Glomerular visceral epithelial cell (primary cell): ENCODE measurements around the gene CYP2A6.
"Not testable (repeated sequence)": the region's sequence is repeated elsewhere in the genome, so short reads cannot be mapped to it uniquely, and the experiment has no call there.

Experiments used
- DNase-seq: peaks from one replicate; pipeline ENCODE4 v3.0.0-alpha.2; 2016; ENCODE audit errors: extremely low spot score

CYP2A6 gene

DNA sequence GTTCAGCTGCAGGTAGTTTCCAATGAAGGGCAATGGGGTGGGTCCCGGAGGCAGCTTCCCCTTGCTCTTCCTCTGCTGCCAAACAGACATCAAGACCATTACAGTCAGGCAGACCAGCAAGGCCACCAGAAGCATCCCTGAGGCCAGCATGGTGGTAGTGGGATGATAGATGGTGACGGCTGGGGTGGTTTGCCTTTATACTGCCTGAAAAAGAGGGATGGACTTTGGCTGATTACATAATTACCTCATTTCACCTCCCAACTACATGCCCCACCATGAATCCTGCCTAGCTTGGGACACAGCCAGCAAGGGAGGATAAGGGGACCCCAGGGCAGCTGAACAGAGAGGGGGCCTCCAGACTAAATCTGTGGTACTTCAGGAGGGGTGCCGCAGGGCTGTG, at the start of gene CYP2A6:
Gene CYP2A6, minus strand, starts transcription at position 171 of the 400 bp plus-strand sequence. Its CDS starts 21 bp downstream, at position 150.
- DNase-seq: not testable (repeated sequence)

DNA sequence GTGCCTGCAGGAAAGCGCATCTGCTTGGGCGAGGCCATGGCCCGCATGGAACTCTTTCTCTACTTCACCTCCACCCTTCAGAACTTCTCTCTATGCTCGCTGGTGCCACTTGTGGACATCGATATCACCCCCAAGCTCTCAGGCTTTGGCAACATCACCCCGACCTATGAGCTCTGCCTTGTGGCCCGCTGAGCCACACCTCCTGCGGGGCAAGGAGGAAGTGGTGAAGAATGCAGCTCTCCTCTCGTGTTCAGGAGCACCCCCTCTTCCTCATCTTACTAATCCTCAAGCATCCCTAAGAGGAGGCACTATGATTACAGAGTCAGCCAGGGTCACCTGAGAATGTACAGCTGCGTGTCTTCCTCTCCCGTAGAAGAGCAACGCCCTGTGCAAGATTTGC, 49.7 kb upstream of the CYP2A6 start:
- DNase-seq: not testable (repeated sequence)

DNA sequence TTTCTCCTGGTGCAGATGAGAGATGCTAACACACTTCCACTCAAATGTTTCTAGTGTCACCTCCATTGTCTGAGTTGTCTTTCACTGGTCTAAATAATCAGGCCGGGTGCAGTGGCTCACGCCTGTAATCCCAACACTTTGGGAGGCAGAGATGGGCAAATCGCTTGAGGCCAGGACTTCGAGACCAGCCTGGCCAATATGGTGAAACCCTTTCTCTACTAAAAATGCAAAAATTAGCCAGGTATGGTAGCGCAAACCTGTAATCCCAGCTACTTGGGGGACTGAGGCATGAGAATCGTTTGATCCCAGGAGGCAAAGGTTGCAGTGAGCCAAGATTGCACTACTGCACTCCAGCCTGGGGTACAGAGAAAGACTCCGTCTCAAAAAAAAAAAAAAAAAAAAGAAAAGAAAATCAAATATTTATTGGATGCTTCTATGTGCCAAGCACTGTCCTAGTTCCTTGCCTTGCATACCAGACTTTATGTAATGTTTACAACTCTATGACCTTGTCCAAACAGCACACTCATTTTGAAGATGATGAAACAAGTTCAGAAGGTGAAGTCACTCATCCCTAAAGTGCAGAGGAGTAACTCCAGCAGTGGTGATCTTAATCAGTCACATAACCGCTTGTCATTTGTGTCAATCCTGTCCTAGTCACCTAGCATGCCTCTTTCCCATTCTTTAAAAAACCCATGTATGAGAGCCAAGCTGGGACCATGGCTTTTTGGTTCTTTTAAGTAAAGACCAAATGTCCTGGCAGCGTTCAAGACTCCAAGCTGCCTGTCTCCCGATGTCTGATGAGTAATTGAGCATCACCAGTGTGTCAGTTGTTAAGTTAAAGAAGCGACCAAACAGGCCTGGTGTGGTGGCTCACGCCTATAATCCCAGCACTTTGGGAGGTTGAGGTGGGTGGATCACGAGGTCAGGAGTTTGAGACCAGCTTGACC, 46.9 kb upstream of the CYP2A6 start:
- DNase-seq: not testable (repeated sequence)

DNA sequence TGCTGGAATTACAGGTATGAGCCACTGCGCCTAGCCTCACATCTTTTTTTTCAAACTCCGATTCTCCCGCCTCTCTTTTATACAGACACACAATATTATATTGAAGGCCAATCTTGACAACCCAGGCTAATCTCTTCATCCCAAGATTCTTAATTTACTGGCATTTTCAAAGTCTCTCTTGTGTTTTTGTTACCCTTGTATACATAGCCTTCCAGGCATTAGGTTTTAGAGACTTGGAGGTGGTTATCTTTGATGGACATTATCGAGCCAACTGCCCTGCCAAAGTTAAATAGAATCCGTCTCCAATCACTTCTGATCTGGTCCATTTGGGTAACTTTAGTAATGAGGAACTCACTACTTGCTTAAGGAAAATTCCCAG, 46.2 kb upstream of the CYP2A6 start:
- DNase-seq: no peak

DNA sequence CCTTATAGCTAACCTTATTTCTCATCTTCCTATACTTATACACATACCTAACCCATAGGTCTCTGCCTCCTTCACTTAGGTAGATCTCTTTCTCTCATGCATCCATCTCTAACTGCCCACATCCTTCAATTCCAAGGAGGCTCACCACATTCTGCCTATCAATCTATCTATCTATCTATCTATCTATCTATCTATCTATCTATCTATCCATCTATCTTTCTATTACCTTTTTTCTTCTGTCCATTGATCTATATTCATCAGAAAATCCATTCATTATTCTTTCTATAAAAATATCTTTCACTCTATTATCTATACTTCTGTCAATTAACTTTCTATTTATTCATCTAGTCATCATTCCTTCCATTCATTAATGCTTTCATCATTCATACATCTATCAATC, 42.9 kb upstream of the CYP2A6 start:
- DNase-seq: no peak

- DNase-seq: no peak
These were observed 39.1 kb upstream of the CYP2A6 start for GRCh38 chr19:40889366-40889765.

DNA sequence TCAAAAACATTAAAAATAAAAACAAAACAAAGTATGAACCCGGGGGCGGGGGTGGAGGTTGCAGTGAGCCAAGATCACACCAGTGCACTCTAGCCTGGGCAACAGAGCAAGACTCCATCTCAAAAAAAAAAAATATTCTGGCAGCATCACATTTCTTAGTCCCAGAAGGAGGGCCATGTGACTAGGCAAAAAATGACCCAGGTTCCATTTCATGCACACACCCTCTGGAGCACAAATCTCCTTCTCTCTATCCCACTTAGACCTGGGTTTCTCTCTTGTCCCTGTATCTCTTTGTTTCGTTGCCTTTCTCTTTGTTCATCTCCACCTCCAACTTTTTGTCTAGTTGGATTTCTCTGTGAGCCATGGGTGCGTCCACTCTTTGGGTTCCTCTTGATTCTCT, 37.9 kb upstream of the CYP2A6 start:
- no peak for DNase-seq

DNA sequence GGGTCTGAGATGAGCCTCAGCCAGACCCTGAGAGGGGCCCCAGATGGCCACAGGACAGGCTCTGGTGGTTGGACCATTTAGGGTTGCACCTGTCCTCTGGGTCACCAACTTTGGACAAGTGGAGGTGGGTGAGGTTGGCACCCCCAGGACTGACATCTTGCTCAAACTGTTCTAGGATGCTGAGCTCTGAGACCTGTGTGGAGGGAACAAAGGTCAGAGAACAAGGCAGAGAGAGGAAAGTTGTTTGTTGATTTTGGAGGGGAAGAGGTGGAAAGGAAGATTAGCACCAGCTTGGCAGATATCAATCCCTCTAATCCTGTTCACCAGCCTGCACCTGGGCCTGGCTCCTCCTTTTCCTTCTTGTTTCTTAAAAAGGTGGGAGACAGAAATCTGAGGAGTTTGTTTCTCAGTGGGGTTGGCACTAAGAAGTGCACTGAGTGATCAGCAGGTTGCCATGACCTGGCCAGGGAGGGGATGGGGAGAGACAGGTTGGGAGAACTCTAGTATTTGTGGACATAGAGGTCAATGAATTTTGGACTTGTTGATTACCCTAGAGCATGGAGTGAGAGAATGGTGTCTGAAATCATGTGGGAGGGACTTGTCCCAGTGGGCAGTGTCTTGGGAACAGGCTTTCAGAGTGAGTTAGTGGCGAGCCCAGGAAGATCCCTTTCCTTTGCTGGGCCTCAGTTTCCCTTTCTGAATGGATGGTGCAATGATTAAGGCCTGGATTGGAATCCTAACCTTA, 34.1 kb upstream of the CYP2A6 start:
- not testable (repeated sequence) for DNase-seq

- not testable (repeated sequence) for DNase-seq
These were observed 31.8 kb upstream of the CYP2A6 start, which contains the start of gene CYP2A7 for GRCh38 chr19:40882062-40882461. Gene CYP2A7 (minus strand): TSS chr19:40882231. CDS start chr19:40882210, 21 bp downstream.

GRCh38 chr19:40879349-40879748, 29.1 kb upstream of the CYP2A6 start:
- not testable (repeated sequence) for DNase-seq

GRCh38 chr19:40875526-40875951, 25.3 kb upstream of the CYP2A6 start:
- not testable (repeated sequence) for DNase-seq

- not testable (repeated sequence) for DNase-seq
These were observed 24.6 kb upstream of the CYP2A6 start for GRCh38 chr19:40874874-40875273.

DNA sequence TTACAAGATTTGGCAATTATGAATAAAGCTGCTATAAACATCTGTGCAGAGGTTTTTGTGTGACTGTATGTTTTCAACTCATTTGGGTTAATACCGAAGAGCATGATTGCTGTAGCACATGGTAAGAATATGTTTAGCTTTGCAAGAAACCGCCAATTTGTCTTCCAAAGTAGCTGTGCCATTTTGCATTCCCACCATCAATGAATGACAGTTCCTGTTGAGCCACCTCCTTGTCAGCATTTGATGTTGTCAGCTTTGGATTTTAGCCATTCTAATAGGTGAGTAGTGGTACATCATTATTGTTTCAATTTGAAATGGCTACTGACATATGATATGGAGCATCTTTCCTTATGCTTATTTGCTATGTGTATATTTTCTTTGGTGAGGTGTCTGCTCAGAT, 23.6 kb upstream of the CYP2A6 start:
- DNase-seq: not testable (repeated sequence)

DNA sequence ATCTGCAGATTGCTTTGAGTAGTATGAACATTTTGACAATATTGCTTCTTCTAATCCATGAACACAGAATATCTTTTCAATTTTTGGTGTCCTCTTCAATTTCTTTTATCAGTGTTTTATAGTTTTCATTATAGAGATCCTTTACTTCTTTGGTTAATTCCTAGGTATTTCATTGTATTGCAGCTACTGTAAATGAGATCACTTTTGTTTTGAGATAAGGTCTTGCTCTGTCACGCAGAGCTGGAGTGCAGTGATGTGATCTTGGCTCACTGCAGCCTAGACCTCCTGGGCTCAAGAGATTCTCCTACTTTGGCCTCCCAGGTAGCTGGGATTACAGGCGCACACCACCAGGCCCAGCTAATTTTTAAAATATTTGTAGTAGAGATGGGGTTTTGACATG, 22.0 kb upstream of the CYP2A6 start:
- DNase-seq: no peak

DNA sequence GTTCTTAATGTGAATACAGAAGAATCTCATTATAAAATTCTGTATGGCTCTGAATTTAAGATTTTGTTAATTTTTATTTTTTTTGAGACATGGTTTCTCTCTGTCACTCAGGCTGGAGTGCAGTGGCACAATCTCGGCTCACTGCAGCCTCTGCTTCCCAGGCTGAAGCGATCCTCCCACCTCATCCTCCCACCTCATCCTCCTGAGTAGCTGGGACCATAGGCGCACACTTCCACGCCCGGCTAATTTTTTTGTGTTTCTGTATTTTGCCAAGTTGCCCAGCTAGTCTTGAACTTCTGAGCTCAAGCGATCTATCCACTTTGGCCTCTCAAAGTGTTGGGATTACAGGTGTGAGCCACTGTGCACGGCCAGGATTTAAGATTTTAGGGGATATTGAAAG, 17.5 kb upstream of the CYP2A6 start:
- no peak for DNase-seq

GRCh38 chr19:40864739-40865496, 14.7 kb upstream of the CYP2A6 start:
- DNase-seq: not testable (repeated sequence)

DNA sequence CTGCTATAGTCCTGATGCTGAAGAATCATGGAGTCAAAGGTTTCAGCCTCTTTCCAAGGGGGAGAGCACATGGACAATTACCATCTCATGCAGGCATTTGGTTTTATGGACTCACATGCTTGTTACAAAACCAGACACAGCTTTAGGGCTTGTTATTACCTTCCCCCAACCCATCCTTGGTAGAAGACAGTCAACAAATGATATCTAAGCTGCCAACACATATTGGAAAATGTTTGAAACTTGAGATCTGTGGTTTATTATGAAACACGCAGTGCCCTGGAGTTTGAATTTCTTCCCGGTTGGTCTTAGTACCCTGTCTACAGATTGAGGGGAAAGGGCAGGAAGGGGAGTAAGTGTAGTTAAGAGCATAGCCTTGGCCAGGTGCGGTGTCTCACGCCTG, 12.5 kb upstream of the CYP2A6 start:
- DNase-seq: no peak

DNA sequence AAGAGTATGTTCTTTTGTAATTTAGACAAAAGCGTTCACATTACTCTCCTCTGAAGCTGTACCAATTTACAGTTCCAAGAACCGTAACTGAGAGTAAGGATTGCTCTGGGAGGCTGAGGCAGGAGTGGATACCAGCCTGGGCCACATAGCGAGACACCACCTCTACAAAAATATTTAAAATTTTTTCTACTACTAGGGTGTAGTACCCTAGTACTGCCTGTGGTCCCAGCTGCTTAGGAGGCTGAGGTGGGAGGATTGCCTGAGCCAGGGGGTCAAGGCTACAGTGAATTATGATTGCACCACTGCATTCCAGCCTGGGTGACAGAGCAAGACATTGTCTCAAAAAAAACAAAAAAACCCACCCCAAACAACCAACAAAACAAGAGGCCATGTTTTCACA, 12.1 kb upstream of the CYP2A6 start:
- DNase-seq: no peak

GRCh38 chr19:40858109-40858508, 7.9 kb upstream of the CYP2A6 start:
- DNase-seq: no peak

GRCh38 chr19:40852467-40853152, 2.4 kb upstream of the CYP2A6 start:
- DNase-seq: not testable (repeated sequence)

- not testable (repeated sequence) for DNase-seq
These were observed 3.5 kb downstream of the CYP2A6 start for GRCh38 chr19:40846722-40847121.
